DND-41 (cell line): ENCODE results near the gene TRIM9.

Experiments used
- ATAC-seq: fragments of 200-7000 bp; cut with Tn5 transposase; 3 replicates; pipeline ENCODE4 v1.9.1; 2021; ENCODE audit warnings: low read depth; ENCODE audit not compliant: insufficient read depth
- DNase-seq: peaks from one replicate; pipeline ENCODE4 v3.0.0-alpha.2; 2020
- H2AFZ ChIP-seq: 2 replicates; pipeline ENCODE4 v1.6.0; 2012; ENCODE audit warnings: low read depth, low read length
- H3K27ac ChIP-seq: 2 replicates; pipeline ENCODE4 v1.5.1; 2012; ENCODE audit warnings: low read length, inconsistent platforms
- H3K27me3 ChIP-seq: fragments of 200-600 bp; sonication (generic); 2 replicates; pipeline ENCODE4 v1.6.0; 2012; ENCODE audit warnings: low read length, mild to moderate bottlenecking, inconsistent platforms; ENCODE audit not compliant: insufficient read depth, poor library complexity
- H3K36me3 ChIP-seq: 2 replicates; pipeline ENCODE4 v1.5.1; 2012; ENCODE audit warnings: low read length, inconsistent platforms; ENCODE audit not compliant: insufficient read depth
- H3K4me1 ChIP-seq: 2 replicates; pipeline ENCODE4 v1.5.1; 2012; ENCODE audit warnings: mild to moderate bottlenecking, low read length; ENCODE audit not compliant: insufficient read depth
- H3K4me2 ChIP-seq: 2 replicates; pipeline ENCODE4 v1.6.0; 2012; ENCODE audit warnings: mild to moderate bottlenecking, moderate library complexity, low read length, inconsistent platforms; ENCODE audit not compliant: insufficient read depth
- H3K4me3 ChIP-seq, 2 experiments: fragments of 200-600 bp in 1 of 2; shearing (Covaris generic) in 1 of 2; 2 replicates each; pipeline ENCODE4 v1.5.1; 2012 to 2016; ENCODE audit warnings: inconsistent platforms in 2 of 2, low read length in 2 of 2, mild to moderate bottlenecking in 2 of 2, low read depth in 1 of 2, moderate library complexity in 1 of 2
- H3K79me2 ChIP-seq: 2 replicates; pipeline ENCODE4 v1.6.0; 2012; ENCODE audit warnings: low read length, inconsistent platforms; ENCODE audit not compliant: insufficient read depth
- H3K9ac ChIP-seq: 2 replicates; pipeline ENCODE4 v1.6.0; 2012; ENCODE audit warnings: low read depth, mild to moderate bottlenecking, inconsistent platforms, low read length, moderate library complexity
- H3K9me3 ChIP-seq: 2 replicates; pipeline ENCODE4 v1.5.1; 2012; ENCODE audit warnings: low read length, moderate library complexity, mild to moderate bottlenecking, inconsistent platforms; ENCODE audit not compliant: insufficient read depth, severe bottlenecking
- H4K20me1 ChIP-seq: 2 replicates; pipeline ENCODE4 v1.6.0; 2012; ENCODE audit warnings: low read length; ENCODE audit not compliant: insufficient read depth
- CTCF ChIP-seq: IDR thresholded peaks from 2 replicates; pipeline ENCODE4 v1.5.1; 2012; ENCODE audit warnings: borderline replicate concordance, low read length, moderate library complexity, mild to moderate bottlenecking; ENCODE audit not compliant: poor library complexity, severe bottlenecking; ENCODE audit errors: extremely low read depth
- EZH2 ChIP-seq: IDR thresholded peaks from 3 replicates; pipeline ENCODE4 v1.6.1; 2012; ENCODE audit warnings: borderline replicate concordance, low read depth, mild to moderate bottlenecking, moderate library complexity, low read length, inconsistent platforms; ENCODE audit not compliant: severe bottlenecking

TRIM9 gene

GRCh38 chr14:50936016-50936340, 158.9 kb downstream of the TRIM9 start:
- no peaks in the 10 kb centered on the region for H3K9me3 ChIP-seq
- H3K4me2 ChIP-seq, result no peak overlapping the region
- no peak for DNase-seq
- H3K9ac ChIP-seq, result no peak overlapping the region
- no peak overlapping the region for H2AFZ ChIP-seq
- no peaks in the 10 kb centered on the region for H3K4me1 ChIP-seq
- no peak overlapping the region for H3K27ac ChIP-seq
- H4K20me1 ChIP-seq, result no peaks in the 10 kb centered on the region
- TF ChIP-seq CTCF (no peak), EZH2 (no peak)
- no peaks in the 10 kb centered on the region for H3K79me2 ChIP-seq
- no peak for ATAC-seq
- H3K27me3 ChIP-seq, result no peaks in the 10 kb centered on the region
- no peak overlapping the region for H3K4me3 ChIP-seq
- H3K36me3 ChIP-seq, result no peaks in the 10 kb centered on the region

- DNase-seq (no peak), ATAC-seq (no peak)
- no peaks in the 10 kb centered on the region for H3K36me3 ChIP-seq
- H3K4me2 ChIP-seq, result no peak overlapping the region
- H4K20me1 ChIP-seq, result no peaks in the 10 kb centered on the region
- H3K9me3 ChIP-seq, result no peaks in the 10 kb centered on the region
- H3K27me3 ChIP-seq, result no peaks in the 10 kb centered on the region
- H3K4me3 ChIP-seq, result no peak overlapping the region
- no peaks in the 10 kb centered on the region for H3K4me1 ChIP-seq
- TF ChIP-seq CTCF (no peak), EZH2 (no peak)
- H3K79me2 ChIP-seq, result no peaks in the 10 kb centered on the region
- no peak overlapping the region for H3K9ac ChIP-seq
- no peak overlapping the region for H2AFZ ChIP-seq
- H3K27ac ChIP-seq, result no peak overlapping the region
Measured at GRCh38 chr14:50935126-50936015, 159.5 kb downstream of the TRIM9 start.

- no peaks in the 10 kb centered on the region for H3K27me3 ChIP-seq
- no peak overlapping the region for H3K4me3 ChIP-seq
- no peak overlapping the region for H3K9ac ChIP-seq
- no peaks in the 10 kb centered on the region for H3K9me3 ChIP-seq
- H3K36me3 ChIP-seq, result no peaks in the 10 kb centered on the region
- no peak for TF ChIP-seq EZH2
- TF ChIP-seq CTCF, result no peak
- no peak for DNase-seq
- H3K79me2 ChIP-seq, result no peaks in the 10 kb centered on the region
- no peak for ATAC-seq
- H3K4me2 ChIP-seq, result no peak overlapping the region
- H3K4me1 ChIP-seq, result no peaks in the 10 kb centered on the region
- no peaks in the 10 kb centered on the region for H4K20me1 ChIP-seq
- peak overlapping the region; percentile 43; the same call in 1 of the 2 replicates for H2AFZ ChIP-seq
- H3K27ac ChIP-seq, result no peak overlapping the region
Measured at GRCh38 chr14:50932592-50933495, 162.1 kb downstream of the TRIM9 start.
